K562 (cell line): ENCODE measurements around the gene AHI1. TPM values are rescaled to one million over a fixed set of nuclear protein-coding genes. Genes with fewer than 3 reads are reported as not detected.

Source experiments
- ERF ChIP-seq: fragments of 450-650 bp; formaldehyde crosslinking; IDR thresholded peaks from 2 replicates; pipeline ENCODE4 v1.4.0; 2020; ENCODE audit warnings: mild to moderate bottlenecking, mixed read lengths
- JUNB ChIP-seq: fragments of 450-650 bp; formaldehyde crosslinking; conservative IDR thresholded peaks from 2 replicates; pipeline ENCODE4 v1.4.0; 2020; ENCODE audit warnings: mild to moderate bottlenecking
- MCM7 ChIP-seq, 2 experiments: fragments of 450-650 bp; IDR thresholded peaks; 2 replicates each; pipeline ENCODE4 v1.6.1; 2016 to 2018
- NFYB ChIP-seq: IDR thresholded peaks from 2 replicates; pipeline ENCODE4 v1.6.1; 2011; ENCODE audit warnings: mild to moderate bottlenecking, moderate library complexity; ENCODE audit not compliant: insufficient read length; ENCODE audit errors: extremely low read depth
- RHOXF2B ChIP-seq: fragments of 250-450 bp; sonication (Bioruptor Pico); conservative IDR thresholded peaks from 2 replicates; pipeline ENCODE4 v1.5.1; 2021
- SRSF7 ChIP-seq: fragments of 200-400 bp; formaldehyde crosslinking; optimal IDR thresholded peaks from 2 replicates; pipeline ENCODE3; 2017; ENCODE audit warnings: mild to moderate bottlenecking, low read depth, low read length
- polyA plus RNA-seq, 8 experiments: library from polyadenylated mRNA; depleted of rRNA in 4 of 8; stranded (reverse) in 5 of 8; unstranded in 3 of 8; fragments of >200 nt; fragmentation: Nextera tagmentation in 2 of 8; fragmentation: Illumina TruSeq in 1 of 8; extraction: Ambion mirVana in 2 of 8; extraction: Trizol in 1 of 8; gene quantifications; 2 replicates each; pipeline versions ENCODE4 v1.2.1 to v1.2.3, GENCODE V29; 2011 to 2014; ENCODE audit warnings: inconsistent platforms in 1 of 8, missing spikeins in 1 of 8
- total RNA-seq, 7 experiments: library from RNA; depleted of rRNA in 6 of 7; stranded (reverse); fragments of >200 nt in 6 of 7; fragmentation: Illumina TruSeq in 2 of 7; extraction: Trizol in 2 of 7; gene quantifications; 2 replicates each; pipeline versions ENCODE4 v1.2.1 to v1.2.3, GENCODE V29; 2011 to 2021; ENCODE audit warnings: low replicate concordance in 1 of 7
- TF ChIP-seq, protein P1 (sequence below): IDR thresholded peaks from 2 replicates; pipeline ENCODE4 v1.6.1; 2011; ENCODE audit warnings: borderline replicate concordance, low read depth, mild to moderate bottlenecking, moderate library complexity, low read length; ENCODE audit not compliant: insufficient read depth, poor library complexity, severe bottlenecking
- TF ChIP-seq, protein P2 (sequence below): fragments of 250-450 bp; sonication (Bioruptor Pico); IDR thresholded peaks from 2 replicates; pipeline ENCODE4 v1.8.0; 2021; ENCODE audit warnings: moderate library complexity, mild to moderate bottlenecking, inconsistent platforms
- TF ChIP-seq, protein P3 (sequence below): fragments of 450-650 bp; IDR thresholded peaks from 2 replicates; pipeline ENCODE4 v1.6.1; 2016; ENCODE audit warnings: mild to moderate bottlenecking, moderate library complexity
- TF ChIP-seq, protein P4 (sequence below): fragments of 250-450 bp; sonication (Bioruptor Pico); IDR thresholded peaks from 2 replicates; pipeline ENCODE4 v1.4.0; 2020; ENCODE audit warnings: borderline replicate concordance

Gene AHI1
- total and polyA plus RNA-seq, 9 of the 15 experiments (the other 6 are each of a cell fraction or from before 2014, with no cell fraction given) = 24.7 to 54.9 (median 32.2) TPM

DNA sequence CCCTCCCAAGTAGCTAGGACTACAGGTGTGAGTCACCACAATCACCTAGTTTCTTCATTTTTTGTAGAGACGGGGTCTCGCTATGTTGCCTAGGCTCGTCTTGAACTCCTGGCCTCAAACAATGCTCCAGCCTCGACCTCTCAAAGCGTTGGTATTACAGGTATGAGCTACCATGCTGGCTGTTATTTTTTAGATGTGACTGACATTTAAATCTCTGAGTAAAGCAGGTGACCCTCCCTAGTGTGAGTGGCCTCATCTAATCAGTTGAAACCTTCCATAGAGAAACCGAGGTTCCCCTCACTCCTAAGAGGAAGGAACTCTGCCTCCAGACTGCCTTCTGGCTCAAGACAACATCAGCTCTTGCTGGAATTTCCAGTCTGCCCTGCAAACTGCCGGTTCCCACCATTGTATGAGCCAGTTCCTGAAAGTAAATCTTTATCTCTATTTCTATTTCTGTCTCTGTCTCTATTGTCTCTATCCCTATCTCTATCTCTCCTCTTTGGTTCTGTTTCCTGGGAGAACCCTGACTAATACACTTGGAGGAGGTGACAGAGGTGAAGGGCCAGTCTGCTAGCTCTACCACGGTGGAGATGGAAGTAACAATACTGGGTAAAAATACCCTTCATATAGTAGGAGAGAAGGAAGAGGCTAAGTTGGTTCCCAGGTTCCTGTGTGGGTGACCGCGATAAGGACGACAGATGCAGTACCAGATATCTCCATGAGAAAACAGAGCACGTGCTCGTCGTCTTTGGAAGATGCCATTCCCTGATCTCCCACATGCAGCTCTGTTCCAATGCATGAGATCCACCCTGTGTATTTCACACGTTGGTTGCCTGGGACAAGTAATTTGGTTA, 235.4 kb downstream of the AHI1 start (continued):
- TF ChIP-seq, protein P1, sequence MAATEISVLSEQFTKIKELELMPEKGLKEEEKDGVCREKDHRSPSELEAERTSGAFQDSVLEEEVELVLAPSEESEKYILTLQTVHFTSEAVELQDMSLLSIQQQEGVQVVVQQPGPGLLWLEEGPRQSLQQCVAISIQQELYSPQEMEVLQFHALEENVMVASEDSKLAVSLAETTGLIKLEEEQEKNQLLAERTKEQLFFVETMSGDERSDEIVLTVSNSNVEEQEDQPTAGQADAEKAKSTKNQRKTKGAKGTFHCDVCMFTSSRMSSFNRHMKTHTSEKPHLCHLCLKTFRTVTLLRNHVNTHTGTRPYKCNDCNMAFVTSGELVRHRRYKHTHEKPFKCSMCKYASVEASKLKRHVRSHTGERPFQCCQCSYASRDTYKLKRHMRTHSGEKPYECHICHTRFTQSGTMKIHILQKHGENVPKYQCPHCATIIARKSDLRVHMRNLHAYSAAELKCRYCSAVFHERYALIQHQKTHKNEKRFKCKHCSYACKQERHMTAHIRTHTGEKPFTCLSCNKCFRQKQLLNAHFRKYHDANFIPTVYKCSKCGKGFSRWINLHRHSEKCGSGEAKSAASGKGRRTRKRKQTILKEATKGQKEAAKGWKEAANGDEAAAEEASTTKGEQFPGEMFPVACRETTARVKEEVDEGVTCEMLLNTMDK = no peak
- no peak for TF ChIP-seq SRSF7
- TF ChIP-seq NFYB = no peak
- TF ChIP-seq, protein P2, sequence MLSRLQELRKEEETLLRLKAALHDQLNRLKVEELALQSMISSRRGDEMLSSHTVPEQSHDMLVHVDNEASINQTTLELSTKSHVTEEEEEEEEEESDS (CRISPR knock-in tag) = no peak
- TF ChIP-seq, protein P3, sequence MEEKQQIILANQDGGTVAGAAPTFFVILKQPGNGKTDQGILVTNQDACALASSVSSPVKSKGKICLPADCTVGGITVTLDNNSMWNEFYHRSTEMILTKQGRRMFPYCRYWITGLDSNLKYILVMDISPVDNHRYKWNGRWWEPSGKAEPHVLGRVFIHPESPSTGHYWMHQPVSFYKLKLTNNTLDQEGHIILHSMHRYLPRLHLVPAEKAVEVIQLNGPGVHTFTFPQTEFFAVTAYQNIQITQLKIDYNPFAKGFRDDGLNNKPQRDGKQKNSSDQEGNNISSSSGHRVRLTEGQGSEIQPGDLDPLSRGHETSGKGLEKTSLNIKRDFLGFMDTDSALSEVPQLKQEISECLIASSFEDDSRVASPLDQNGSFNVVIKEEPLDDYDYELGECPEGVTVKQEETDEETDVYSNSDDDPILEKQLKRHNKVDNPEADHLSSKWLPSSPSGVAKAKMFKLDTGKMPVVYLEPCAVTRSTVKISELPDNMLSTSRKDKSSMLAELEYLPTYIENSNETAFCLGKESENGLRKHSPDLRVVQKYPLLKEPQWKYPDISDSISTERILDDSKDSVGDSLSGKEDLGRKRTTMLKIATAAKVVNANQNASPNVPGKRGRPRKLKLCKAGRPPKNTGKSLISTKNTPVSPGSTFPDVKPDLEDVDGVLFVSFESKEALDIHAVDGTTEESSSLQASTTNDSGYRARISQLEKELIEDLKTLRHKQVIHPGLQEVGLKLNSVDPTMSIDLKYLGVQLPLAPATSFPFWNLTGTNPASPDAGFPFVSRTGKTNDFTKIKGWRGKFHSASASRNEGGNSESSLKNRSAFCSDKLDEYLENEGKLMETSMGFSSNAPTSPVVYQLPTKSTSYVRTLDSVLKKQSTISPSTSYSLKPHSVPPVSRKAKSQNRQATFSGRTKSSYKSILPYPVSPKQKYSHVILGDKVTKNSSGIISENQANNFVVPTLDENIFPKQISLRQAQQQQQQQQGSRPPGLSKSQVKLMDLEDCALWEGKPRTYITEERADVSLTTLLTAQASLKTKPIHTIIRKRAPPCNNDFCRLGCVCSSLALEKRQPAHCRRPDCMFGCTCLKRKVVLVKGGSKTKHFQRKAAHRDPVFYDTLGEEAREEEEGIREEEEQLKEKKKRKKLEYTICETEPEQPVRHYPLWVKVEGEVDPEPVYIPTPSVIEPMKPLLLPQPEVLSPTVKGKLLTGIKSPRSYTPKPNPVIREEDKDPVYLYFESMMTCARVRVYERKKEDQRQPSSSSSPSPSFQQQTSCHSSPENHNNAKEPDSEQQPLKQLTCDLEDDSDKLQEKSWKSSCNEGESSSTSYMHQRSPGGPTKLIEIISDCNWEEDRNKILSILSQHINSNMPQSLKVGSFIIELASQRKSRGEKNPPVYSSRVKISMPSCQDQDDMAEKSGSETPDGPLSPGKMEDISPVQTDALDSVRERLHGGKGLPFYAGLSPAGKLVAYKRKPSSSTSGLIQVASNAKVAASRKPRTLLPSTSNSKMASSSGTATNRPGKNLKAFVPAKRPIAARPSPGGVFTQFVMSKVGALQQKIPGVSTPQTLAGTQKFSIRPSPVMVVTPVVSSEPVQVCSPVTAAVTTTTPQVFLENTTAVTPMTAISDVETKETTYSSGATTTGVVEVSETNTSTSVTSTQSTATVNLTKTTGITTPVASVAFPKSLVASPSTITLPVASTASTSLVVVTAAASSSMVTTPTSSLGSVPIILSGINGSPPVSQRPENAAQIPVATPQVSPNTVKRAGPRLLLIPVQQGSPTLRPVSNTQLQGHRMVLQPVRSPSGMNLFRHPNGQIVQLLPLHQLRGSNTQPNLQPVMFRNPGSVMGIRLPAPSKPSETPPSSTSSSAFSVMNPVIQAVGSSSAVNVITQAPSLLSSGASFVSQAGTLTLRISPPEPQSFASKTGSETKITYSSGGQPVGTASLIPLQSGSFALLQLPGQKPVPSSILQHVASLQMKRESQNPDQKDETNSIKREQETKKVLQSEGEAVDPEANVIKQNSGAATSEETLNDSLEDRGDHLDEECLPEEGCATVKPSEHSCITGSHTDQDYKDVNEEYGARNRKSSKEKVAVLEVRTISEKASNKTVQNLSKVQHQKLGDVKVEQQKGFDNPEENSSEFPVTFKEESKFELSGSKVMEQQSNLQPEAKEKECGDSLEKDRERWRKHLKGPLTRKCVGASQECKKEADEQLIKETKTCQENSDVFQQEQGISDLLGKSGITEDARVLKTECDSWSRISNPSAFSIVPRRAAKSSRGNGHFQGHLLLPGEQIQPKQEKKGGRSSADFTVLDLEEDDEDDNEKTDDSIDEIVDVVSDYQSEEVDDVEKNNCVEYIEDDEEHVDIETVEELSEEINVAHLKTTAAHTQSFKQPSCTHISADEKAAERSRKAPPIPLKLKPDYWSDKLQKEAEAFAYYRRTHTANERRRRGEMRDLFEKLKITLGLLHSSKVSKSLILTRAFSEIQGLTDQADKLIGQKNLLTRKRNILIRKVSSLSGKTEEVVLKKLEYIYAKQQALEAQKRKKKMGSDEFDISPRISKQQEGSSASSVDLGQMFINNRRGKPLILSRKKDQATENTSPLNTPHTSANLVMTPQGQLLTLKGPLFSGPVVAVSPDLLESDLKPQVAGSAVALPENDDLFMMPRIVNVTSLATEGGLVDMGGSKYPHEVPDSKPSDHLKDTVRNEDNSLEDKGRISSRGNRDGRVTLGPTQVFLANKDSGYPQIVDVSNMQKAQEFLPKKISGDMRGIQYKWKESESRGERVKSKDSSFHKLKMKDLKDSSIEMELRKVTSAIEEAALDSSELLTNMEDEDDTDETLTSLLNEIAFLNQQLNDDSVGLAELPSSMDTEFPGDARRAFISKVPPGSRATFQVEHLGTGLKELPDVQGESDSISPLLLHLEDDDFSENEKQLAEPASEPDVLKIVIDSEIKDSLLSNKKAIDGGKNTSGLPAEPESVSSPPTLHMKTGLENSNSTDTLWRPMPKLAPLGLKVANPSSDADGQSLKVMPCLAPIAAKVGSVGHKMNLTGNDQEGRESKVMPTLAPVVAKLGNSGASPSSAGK = peak; percentile 96
- TF ChIP-seq RHOXF2B (CRISPR knock-in tag) = no peak
- TF ChIP-seq, protein P4, sequence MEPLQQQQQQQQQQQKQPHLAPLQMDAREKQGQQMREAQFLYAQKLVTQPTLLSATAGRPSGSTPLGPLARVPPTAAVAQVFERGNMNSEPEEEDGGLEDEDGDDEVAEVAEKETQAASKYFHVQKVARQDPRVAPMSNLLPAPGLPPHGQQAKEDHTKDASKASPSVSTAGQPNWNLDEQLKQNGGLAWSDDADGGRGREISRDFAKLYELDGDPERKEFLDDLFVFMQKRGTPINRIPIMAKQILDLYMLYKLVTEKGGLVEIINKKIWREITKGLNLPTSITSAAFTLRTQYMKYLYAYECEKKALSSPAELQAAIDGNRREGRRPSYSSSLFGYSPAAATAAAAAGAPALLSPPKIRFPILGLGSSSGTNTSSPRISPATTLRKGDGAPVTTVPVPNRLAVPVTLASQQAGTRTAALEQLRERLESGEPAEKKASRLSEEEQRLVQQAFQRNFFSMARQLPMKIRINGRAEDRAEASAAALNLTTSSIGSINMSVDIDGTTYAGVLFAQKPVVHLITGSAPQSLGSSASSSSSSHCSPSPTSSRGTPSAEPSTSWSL (CRISPR knock-in tag) = no peak
- 0 out of 2 replicates have a peak, but pooled peaks have one; percentile 33 for TF ChIP-seq ERF (CRISPR knock-in tag)
- no peak for TF ChIP-seq JUNB (CRISPR knock-in tag)
- no peak for TF ChIP-seq MCM7 (IDR thresholded peaks at IDR 0.05)
